Lower leg skin (tissue), 3 donors: ENCODE measurements around the gene GALNT2.

Source experiments
- CTCF ChIP-seq, 3 donors: fragments of 450-650 bp; IDR thresholded peaks; one replicate each; pipeline ENCODE4 v1.5.1; 2016; ENCODE audit warnings: antibody characterized with exemption in 3 of 3, mild to moderate bottlenecking in 3 of 3, moderate library complexity in 2 of 3
- POLR2A ChIP-seq, 2 donors: fragments of 450-650 bp; IDR thresholded peaks; one replicate each; pipeline ENCODE4 v1.6.1; 2016 to 2017; ENCODE audit warnings: antibody characterized with exemption in 2 of 2, mild to moderate bottlenecking in 1 of 2, moderate library complexity in 1 of 2

DNA sequence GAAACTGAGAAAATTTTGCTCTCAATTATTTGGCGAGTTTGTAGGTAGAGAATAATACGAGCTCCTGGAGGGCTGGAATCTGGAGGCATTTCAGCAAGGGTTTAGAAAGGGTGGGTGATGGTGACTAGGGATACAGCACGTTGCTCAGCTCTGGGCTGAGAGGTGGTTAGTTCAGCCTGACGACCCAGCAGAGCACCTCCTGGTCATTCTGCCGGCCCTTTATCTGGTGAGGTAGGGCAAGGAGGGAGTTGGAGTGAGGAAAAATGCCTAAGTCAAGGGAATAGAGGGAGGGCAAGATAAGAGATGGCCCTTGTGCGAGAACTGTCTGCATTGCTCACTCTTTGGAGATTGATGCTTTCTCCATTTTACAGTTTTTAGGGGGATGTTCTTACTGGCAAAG, 19.1 kb downstream of the GALNT2 start:
- TF ChIP-seq POLR2A (IDR thresholded peaks at IDR 0.05) (no peak), CTCF (IDR thresholded peaks at IDR 0.05) (no peak)
